Heart right ventricle (tissue), 16 donors: ENCODE data around the gene MGAT3. TPM values are rescaled to one million over a fixed set of nuclear protein-coding genes. Genes with fewer than 3 reads are reported as not detected.
A peak's percentile ranks its signal among the peaks of the same experiment; 100 is the strongest.
"Not testable (repeated sequence)": the region's sequence is repeated elsewhere in the genome, so short reads cannot be mapped to it uniquely, and the experiment has no call there.

ENCODE experiments used
- ATAC-seq, 8 donors: fragments of 200-7000 bp; cut with Tn5 transposase; one replicate each; pipeline ENCODE4 v1.9.1; 2020; ENCODE audit warnings: mild to moderate bottlenecking in 8 of 8, moderate library complexity in 8 of 8, moderate number of reproducible peaks in 1 of 8
- DNase-seq, 2 donors: peaks; one replicate each; pipeline ENCODE4 v3.0.0-alpha.2; 2020
- H3K27ac ChIP-seq, 10 donors: fragments of 200-600 bp; sonication (generic) in 2 of 10; one replicate each; pipeline versions ENCODE4 v1.5.0 to v1.8.0; 2020 to 2022; ENCODE audit warnings: mild to moderate bottlenecking in 3 of 10
- H3K27me3 ChIP-seq, 7 donors: fragments of 200-600 bp; one replicate each; pipeline ENCODE4 v1.8.0; 2021 to 2022; ENCODE audit warnings: mild to moderate bottlenecking in 2 of 7
- H3K36me3 ChIP-seq, 9 donors: fragments of 200-600 bp; sonication (generic) in 1 of 9; one replicate each; pipeline versions ENCODE4 v1.5.0 to v1.8.0; 2020 to 2022; ENCODE audit warnings: mild to moderate bottlenecking in 2 of 9
- H3K4me1 ChIP-seq, 9 donors: fragments of 200-600 bp; sonication (generic) in 1 of 9; one replicate each; pipeline versions ENCODE4 v1.5.0 to v1.8.0; 2020 to 2022; ENCODE audit warnings: mild to moderate bottlenecking in 4 of 9
- H3K4me3 ChIP-seq, 10 donors: fragments of 200-600 bp; sonication (generic) in 2 of 10; one replicate each; pipeline versions ENCODE4 v1.5.0 to v1.8.0; 2020 to 2022; ENCODE audit warnings: mild to moderate bottlenecking in 7 of 10, moderate library complexity in 2 of 10
- H3K9me3 ChIP-seq, 11 donors: fragments of 200-600 bp in 10 of 11; sonication (generic) in 2 of 11; one replicate each; pipeline versions ENCODE4 v1.5.0 to v1.8.0; 2013 to 2022; ENCODE audit warnings: mild to moderate bottlenecking in 2 of 11, control low read depth in 1 of 11, moderate library complexity in 1 of 11
- CTCF ChIP-seq, 9 donors: fragments of 200-600 bp; sonication (generic) in 2 of 9; IDR thresholded peaks; one replicate each; pipeline versions ENCODE4 v1.5.0 to v1.8.0; 2021 to 2022; ENCODE audit warnings: antibody characterized with exemption in 9 of 9, mild to moderate bottlenecking in 5 of 9, moderate library complexity in 1 of 9
- whole genome bisulfite sequencing, 2 donors: extraction: QIAGEN DNeasy Blood & Tissue Kit; methylation state at CpG; one replicate each; pipeline ENCODE4 v1.1.7; 2013; ENCODE audit warnings: inconsistent platforms in 1 of 2; 5-methylcytosine and 5-hydroxymethylcytosine counted together
- intact Hi-C, 10 donors: fragments of 100-400 bp; cut with DNase I; formaldehyde crosslinking; loops; one replicate each; pipeline versions ENCODE4 v1.11.1 to v1.14.2; 2022
- polyA plus RNA-seq, 2 donors: library from polyadenylated mRNA; stranded (reverse); fragments of 200-250 nt; gene quantifications; one replicate each; pipeline ENCODE4 v1.2.3, GENCODE V29; 2013
- total RNA-seq, 10 donors: library from RNA; stranded (reverse); fragmentation: NEBNext Ultra II Directional in 3 of 10; extraction: Animal tissue kit (Norgen Biotek cat#: 25700) in 3 of 10; gene quantifications; one replicate each; pipeline versions ENCODE4 v1.2.1 to v1.2.4, GENCODE V29; 2021 to 2023
- donor health status: Arrhythmogenic right ventricular cardiomyopathy.
- donor health status: ischemic (EF 13 %, LVEDD 7.1; RV severe dilation, severe dysfunction).
- donor health status: healthy with polysubstance abuse.
- donor health status: DM: no; HTN: yes; CAD: no.
- donor health status: DM: no; HTN: no; CAD: no.
- donor health status: ischemic (EF 25% LVEDD 6.9; RV normal size, moderate dysfunction).
- donor health status: ischemic (EF 25% LVEDD 5.7; RV mildly dilated, moderate dysfunction).
- donor health status: healthy.
- donor health status: DM: yes; HTN: yes; CAD: no.
- donor health status: Ischemic cardiomyopathy.
- donor health status: ischemic (EF 35%, LVEDD 5.7; RV mildly dilated, moderate dysfunction).
- donor health status: nonischemic (EF 11% LVEDD 7.7; RV severe dilation, severe dysfunction).
- donor health status: DM: yes; HTN: yes; CAD: no.
- donor health status: PGD.
- donor health status: ischemic (EF 29% LVEDD 5.4; RV normal size, mild dysfunction).
- donor health status: nonischemic (EF 23%, LVEDD 6.1; RV moderate dilation, normal function).

The MGAT3 gene
- total and polyA plus RNA-seq, 12 donors: 1.8 to 14.0 (median 3.9) TPM

GRCh38 chr22:39502109-39502788 lies 45.4 kb downstream of the MGAT3 start, which contains the start of gene MIEF1:
TSS of gene MIEF1 (plus strand) at chr22:39502290. CDS start at chr22:39511295, 9,005 bp downstream.
- TF ChIP-seq CTCF (IDR thresholded peaks at IDR 0.05): peak in 1 of 9 donors; percentile 17

GRCh38 chr22:39502789-39503409 lies 46.1 kb downstream of the MGAT3 start:
- Histone ChIP-seq H3K9me3 (no peaks in the 10 kb centered on the region), H3K4me1 (peaks cover 26 to 73% (median 53%) of the 10 kb centered on the region in 9 donors), H3K27ac (peak overlapping the region; percentile 38 to 94 (median 91)), H3K36me3 (peaks cover 0 to 43% (median 30%) of the 10 kb centered on the region in 9 donors), H3K4me3 (peak overlapping the region; percentile 73 to 99 (median 92)), H3K27me3 (no peaks in the 10 kb centered on the region)
- TF ChIP-seq CTCF (IDR thresholded peaks at IDR 0.05): no peak
- ATAC-seq (no peak), DNase-seq (no peak)
- WGBS, 2 donors: 7 to 10% methylated on average over 18 of the region's 18 CpGs
- intact Hi-C loops: loop anchor here in 4 of 10 donors (1.0 to 10.0 kb wide), 4 partner anchors 16 to 98 kb away; partner anchors contain the start of gene ATF4 (in 2 of the 4)

More at GRCh38 chr22:39502109-39502788, 45.4 kb downstream of the MGAT3 start, which contains the start of gene MIEF1:
- ATAC-seq: peak; percentile 95 to 98 (median 98)
- peak; percentile 98 for DNase-seq
- H3K27ac ChIP-seq: peak within 1 kb of the TSS; percentile 42 to 94 (median 91)
- peaks cover 26 to 76% (median 54%) of the 10 kb centered on the region in 9 donors for H3K4me1 ChIP-seq
- H3K36me3 ChIP-seq: peaks cover 0 to 39% (median 25%) of the 10 kb centered on the region in 9 donors
- H3K4me3 ChIP-seq: peak within 1 kb of the TSS; percentile 73 to 99 (median 92)
- 0 to 1% methylated on average over 51 to 56 of the region's 58 CpGs for WGBS, 2 donors
- intact Hi-C loops: loop anchor here in 4 of 10 donors (1.0 to 10.0 kb wide), 4 partner anchors 17 to 97 kb away; partner anchors contain the start of gene ATF4 (in 2 of the 4)
- H3K27me3 ChIP-seq: no peaks in the 10 kb centered on the region
- H3K9me3 ChIP-seq: no peaks in the 10 kb centered on the region

GRCh38 chr22:39503630-39504029 lies 46.8 kb downstream of the MGAT3 start:
- peak overlapping the region in 5 of 10 donors; percentile 86 to 94 (median 91) for H3K27ac ChIP-seq
- H3K27me3 ChIP-seq: no peaks in the 10 kb centered on the region
- intact Hi-C loops: loop anchor here in 3 of 10 donors (2.0 to 10.0 kb wide), 3 partner anchors 15 to 99 kb away; partner anchors contain the start of gene ATF4 (in 1 of the 3)
- H3K4me1 ChIP-seq: peaks cover 22 to 73% (median 46%) of the 10 kb centered on the region in 9 donors
- ATAC-seq (no peak), DNase-seq (no peak)
- H3K4me3 ChIP-seq: peak overlapping the region in 9 of 10 donors; percentile 73 to 99 (median 92)
- H3K36me3 ChIP-seq: peaks cover 0 to 51% (median 33%) of the 10 kb centered on the region in 9 donors
- no peaks in the 10 kb centered on the region for H3K9me3 ChIP-seq
- no peak for TF ChIP-seq CTCF (IDR thresholded peaks at IDR 0.05)
- 47 to 60% methylated on average over 6 of the region's 6 CpGs for WGBS, 2 donors

GRCh38 chr22:39504071-39504470 lies 47.3 kb downstream of the MGAT3 start:
- no peaks in the 10 kb centered on the region for H3K27me3 ChIP-seq
- H3K9me3 ChIP-seq: no peaks in the 10 kb centered on the region
- peaks cover 0 to 55% (median 37%) of the 10 kb centered on the region in 9 donors for H3K36me3 ChIP-seq
- H3K4me3 ChIP-seq: peak overlapping the region in 1 of 10 donors; percentile 91
- intact Hi-C loops: loop anchor here in 1 of 10 donors (10.0 kb wide), 1 partner anchor 99 kb away; no protein-coding TSS in a partner anchor
- 92 to 94% methylated on average over 16 of the region's 16 CpGs for WGBS, 2 donors
- ATAC-seq (no peak), DNase-seq (no peak)
- H3K27ac ChIP-seq: no peak overlapping the region
- no peak for TF ChIP-seq CTCF (IDR thresholded peaks at IDR 0.05)
- peaks cover 18 to 73% (median 43%) of the 10 kb centered on the region in 9 donors for H3K4me1 ChIP-seq

GRCh38 chr22:39507021-39507420 lies 50.2 kb downstream of the MGAT3 start:
- 71 to 80% methylated on average over 10 of the region's 10 CpGs for WGBS, 2 donors

More at GRCh38 chr22:39507021-39507420, 50.2 kb downstream of the MGAT3 start:
- not testable (repeated sequence) for DNase-seq, H3K27ac ChIP-seq, H3K4me3 ChIP-seq, H3K27me3 ChIP-seq, H3K9me3 ChIP-seq, ATAC-seq
- H3K36me3 ChIP-seq: peaks cover 0 to 84% (median 60%) of the 10 kb centered on the region in 9 donors
- intact Hi-C loops: loop anchor here in 1 of 10 donors (10.0 kb wide), 1 partner anchor 102 kb away; no protein-coding TSS in a partner anchor
- peaks cover 9 to 58% (median 25%) of the 10 kb centered on the region in 9 donors for H3K4me1 ChIP-seq
